ENCODE measurements around the gene PDCD2L.
"Not testable (repeated sequence)": the region's sequence is repeated elsewhere in the genome, so short reads cannot be mapped to it uniquely, and the experiment has no call there.

PDCD2L gene

DNA sequence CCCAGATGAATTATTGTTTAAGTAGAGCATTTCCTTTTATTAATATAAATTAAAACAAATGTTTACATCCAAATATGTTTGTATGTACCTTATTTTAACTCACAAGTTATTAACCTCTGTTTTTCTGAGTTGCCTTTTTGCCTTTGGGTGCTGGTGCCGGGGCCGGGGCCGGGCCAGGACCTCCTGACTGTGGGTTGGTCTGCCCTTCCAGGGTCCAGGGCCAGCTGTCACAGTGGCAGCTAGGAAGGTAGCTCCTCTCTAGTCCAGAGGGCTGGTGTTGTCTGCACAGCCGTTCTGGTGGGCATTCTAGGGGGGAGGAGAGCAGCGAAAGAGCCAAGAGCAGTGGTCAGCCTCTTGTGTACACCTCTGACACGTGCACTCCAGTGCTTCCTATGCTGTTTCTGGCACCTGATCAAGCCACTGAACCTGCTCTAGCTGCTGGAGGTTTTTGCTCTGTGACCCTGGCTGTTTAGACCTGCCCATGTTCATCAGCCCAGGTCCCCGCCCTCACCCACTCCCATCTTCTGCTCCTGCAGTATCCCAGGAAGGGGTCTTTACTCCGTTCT is 22.0 kb downstream of the PDCD2L start:
- H3K27me3 Mint-ChIP-seq, result no peaks in the 10 kb centered on the region
- peaks cover 23% of the 10 kb centered on the region for H3K4me1 Mint-ChIP-seq
- H3K36me3 Mint-ChIP-seq, result peaks cover 18% of the 10 kb centered on the region
- ATAC-seq, result no peak
- H3K4me3 Mint-ChIP-seq, result no peak overlapping the region
- H3K9me3 Mint-ChIP-seq, result no peaks in the 10 kb centered on the region
- peak overlapping the region; percentile 30 for H3K27ac Mint-ChIP-seq

DNA sequence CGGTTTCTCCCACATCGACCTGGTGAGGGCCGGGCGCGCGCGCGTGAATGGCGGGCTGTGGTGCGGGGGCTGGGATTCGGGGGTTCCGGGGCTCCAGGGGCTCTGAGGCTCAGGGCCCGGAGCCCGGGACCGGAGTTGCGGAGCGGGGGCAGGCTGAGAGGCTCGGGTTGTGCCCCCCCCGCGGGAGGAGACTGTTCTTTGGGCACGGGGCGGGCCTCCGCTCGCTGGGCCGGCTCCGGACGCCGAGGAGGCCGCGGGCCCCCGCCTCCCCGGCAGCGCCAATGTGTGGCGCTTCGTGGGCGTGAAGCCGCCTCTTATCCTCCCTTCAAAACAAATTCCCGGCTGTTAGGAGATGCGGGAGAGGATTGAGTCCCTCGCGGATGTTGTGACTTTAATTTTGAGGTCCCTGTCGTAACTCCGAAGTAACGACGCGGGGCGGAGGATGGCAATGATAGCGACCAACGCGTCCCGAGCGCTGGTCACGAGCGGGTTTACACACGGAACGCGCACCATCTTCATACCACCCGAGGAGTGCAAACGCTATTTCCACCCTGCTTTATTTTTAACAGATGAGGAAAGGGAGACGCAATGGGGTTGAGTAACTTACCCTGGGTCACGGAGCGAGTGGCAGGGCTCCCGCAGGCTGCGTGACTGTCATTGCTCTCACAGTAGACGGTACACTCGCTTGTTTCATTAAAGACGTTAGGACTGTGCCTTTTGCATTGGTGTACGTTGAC is 24.5 kb downstream of the PDCD2L start:
- Mint-ChIP-seq H3K27me3 (no peaks in the 10 kb centered on the region), H3K36me3 (peaks cover 24% of the 10 kb centered on the region), H3K27ac (peak overlapping the region; percentile 87), H3K4me1 (peaks cover 36% of the 10 kb centered on the region), H3K4me3 (peak overlapping the region; percentile 87), H3K9me3 (no peaks in the 10 kb centered on the region)
- ATAC-seq, result peak; percentile 78

DNA sequence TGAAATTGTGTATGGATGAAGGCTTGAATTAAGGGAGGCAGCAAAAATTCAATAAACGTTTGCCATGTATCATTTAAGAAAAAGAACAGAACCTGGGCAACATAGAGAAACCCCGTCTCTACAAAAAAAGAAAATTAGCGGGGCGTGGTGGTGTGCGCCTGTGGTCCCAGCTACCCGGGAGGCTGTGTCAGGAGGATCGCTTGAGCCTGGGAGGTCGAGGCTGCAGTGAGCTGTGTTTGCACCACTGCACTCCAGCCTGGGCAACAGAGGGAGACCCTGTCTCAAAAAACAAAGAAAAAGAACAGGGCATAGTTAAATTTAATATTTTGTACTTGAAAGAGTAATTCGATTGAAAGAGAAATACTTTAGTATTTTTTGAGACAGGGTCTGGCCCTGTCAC is 25.4 kb downstream of the PDCD2L start:
- Mint-ChIP-seq H3K27ac (no peak overlapping the region), H3K4me3 (peak overlapping the region; percentile 87), H3K4me1 (peaks cover 36% of the 10 kb centered on the region), H3K27me3 (no peaks in the 10 kb centered on the region), H3K36me3 (peaks cover 16% of the 10 kb centered on the region), H3K9me3 (no peaks in the 10 kb centered on the region)
- ATAC-seq, result no peak

DNA sequence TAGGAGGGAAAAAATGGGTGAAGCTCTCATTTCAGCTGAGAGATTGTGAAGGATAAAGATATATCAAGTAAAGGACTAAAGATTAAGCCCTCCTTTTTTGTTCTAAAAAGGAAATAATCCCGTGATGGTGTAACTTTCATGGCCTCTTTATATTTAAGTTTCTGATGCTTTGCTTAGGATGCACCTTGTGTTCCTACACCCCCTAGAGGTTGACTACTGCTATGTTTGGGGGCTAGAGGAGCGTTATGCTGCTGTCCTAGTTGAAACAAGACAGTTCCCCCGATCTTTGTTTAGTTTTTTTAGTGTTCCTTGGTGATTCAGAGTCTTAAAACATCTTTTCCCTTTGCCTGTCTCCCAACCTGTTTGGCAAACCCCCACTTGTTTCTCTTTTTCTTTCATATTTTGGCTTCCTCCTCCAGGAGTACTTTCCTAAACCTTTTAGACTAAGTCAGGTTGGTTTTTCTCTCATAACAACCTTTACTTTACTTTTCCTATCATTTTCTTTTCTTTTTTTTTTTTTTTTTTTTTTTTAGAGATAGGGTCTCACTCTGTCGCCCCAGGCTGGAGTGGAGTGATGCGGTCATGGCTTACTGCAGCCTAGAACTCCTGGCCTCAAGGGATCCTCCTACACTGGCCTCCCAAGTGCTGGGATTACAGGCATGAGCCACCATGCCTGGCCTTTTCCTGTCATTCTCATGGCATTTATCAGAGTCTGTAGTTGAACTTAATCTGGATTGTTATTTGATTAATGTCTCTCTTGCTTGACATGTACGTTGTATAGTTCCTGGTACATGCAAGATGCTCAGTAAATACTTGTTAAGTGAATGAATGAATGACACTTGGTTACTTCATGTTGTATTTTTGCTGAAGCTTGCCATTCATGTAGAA is 26.8 kb downstream of the PDCD2L start:
- H3K27me3 Mint-ChIP-seq, result no peaks in the 10 kb centered on the region
- peak; percentile 51 for ATAC-seq
- no peak overlapping the region for H3K27ac Mint-ChIP-seq
- no peaks in the 10 kb centered on the region for H3K9me3 Mint-ChIP-seq
- peaks cover 36% of the 10 kb centered on the region for H3K4me1 Mint-ChIP-seq
- peaks cover 8% of the 10 kb centered on the region for H3K36me3 Mint-ChIP-seq
- H3K4me3 Mint-ChIP-seq, result peak overlapping the region; percentile 15

DNA sequence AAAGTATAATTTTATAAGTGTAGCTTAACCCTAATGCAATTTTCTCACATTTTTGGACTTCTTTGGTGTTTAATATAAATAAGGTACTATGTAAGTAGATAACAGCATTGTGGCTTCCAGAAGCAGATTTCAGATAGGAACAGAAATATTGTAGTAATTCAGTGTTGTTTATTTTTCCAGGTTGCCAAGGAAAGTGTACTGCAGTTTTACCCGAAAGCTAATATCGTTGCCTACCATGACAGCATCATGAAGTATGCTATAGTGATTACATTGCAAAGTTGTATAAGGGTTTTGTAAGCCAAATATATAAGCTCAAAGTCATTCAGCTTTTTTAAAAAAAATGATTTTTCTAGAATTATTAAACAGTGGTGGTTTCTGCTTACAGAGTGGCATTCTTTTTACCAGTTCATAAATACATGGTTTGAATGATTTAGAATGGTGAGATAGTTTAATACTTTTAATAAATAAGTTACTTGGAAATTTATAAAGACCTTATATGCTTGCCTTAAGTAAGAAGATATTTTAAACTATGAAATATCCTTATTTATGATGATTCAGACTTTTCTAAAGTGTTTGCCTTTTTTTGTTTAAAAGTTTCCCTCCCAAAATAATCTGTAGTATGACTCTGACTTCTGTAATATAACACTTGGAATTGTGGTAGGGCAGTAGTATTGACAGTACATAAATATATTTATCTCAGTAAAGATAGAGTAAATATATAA is 27.6 kb downstream of the PDCD2L start:
- H3K36me3 Mint-ChIP-seq, result peaks cover 8% of the 10 kb centered on the region
- no peak for ATAC-seq
- H3K9me3 Mint-ChIP-seq, result no peaks in the 10 kb centered on the region
- no peaks in the 10 kb centered on the region for H3K27me3 Mint-ChIP-seq
- H3K4me1 Mint-ChIP-seq, result peaks cover 36% of the 10 kb centered on the region
- H3K27ac Mint-ChIP-seq, result no peak overlapping the region
- no peak overlapping the region for H3K4me3 Mint-ChIP-seq

DNA sequence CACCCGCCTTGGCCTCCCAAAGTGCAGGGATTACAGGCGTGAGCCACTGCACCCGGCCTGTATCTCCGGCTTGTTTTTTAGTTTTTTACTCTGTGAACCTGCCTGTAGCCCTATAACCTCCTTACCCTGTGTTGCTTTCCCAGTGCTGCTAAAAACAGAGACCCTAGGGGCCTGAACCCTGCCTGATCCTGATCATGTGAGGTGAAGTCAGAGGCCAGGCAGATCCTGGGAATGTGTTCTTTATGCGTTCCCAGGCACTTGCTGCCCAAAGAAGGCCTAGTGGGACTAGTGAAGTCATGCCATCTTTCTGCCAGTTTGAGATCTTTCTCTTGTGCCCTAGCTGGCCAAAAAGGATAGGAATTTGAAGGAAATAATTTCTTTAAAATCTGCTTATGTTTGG is 28.6 kb downstream of the PDCD2L start:
- H3K9me3 Mint-ChIP-seq, result no peaks in the 10 kb centered on the region
- H3K4me3 Mint-ChIP-seq, result no peak overlapping the region
- H3K27me3 Mint-ChIP-seq, result no peaks in the 10 kb centered on the region
- no peak overlapping the region for H3K27ac Mint-ChIP-seq
- peaks cover 36% of the 10 kb centered on the region for H3K4me1 Mint-ChIP-seq
- H3K36me3 Mint-ChIP-seq, result peaks cover 9% of the 10 kb centered on the region
- ATAC-seq, result no peak

DNA sequence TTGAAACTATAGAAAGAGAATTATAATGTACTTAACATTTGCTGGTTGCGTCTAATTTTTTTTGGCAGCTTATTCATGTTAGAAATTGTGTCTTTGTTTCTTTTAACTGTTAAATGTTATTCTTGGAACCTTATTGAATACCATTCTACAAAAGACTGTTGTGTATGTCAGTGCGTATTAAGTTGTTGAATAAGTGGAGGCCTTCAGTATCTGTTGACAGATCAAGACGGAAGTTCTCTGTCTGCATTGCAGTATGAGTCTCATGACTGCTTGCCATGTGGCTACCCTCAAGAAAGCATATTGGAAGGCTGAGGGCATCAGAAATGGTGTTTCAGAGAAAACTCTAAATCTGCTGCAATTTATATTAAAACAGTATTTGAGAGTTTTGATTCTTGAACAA is 32.5 kb downstream of the PDCD2L start:
- H3K27ac Mint-ChIP-seq, result no peak overlapping the region
- no peak overlapping the region for H3K4me3 Mint-ChIP-seq
- H3K4me1 Mint-ChIP-seq, result peaks cover 9% of the 10 kb centered on the region
- ATAC-seq, result no peak
- no peaks in the 10 kb centered on the region for H3K9me3 Mint-ChIP-seq
- no peaks in the 10 kb centered on the region for H3K27me3 Mint-ChIP-seq
- H3K36me3 Mint-ChIP-seq, result peaks cover 30% of the 10 kb centered on the region

DNA sequence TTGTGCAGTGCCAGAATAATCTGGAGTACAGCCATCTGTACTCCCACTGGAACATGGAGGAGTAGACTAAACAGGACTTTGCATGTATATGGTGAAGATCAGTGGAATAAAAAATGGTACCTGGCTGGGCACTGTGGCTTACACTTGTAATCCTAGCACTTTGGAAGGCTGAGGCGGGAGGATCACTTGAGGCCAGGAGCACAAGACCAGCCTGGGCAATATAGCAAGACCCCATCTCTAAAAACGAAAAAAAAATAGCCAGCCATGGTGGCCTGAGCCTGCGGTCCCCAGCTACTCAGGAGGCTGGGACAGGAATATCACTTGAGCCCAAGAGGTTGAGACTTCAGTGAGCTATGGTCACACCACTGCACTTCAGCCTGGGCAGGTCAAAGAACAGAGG is 44.0 kb downstream of the PDCD2L start:
- H3K4me1 Mint-ChIP-seq, result no peaks in the 10 kb centered on the region
- no peaks in the 10 kb centered on the region for H3K9me3 Mint-ChIP-seq
- no peak overlapping the region for H3K4me3 Mint-ChIP-seq
- H3K36me3 Mint-ChIP-seq, result peaks cover 71% of the 10 kb centered on the region
- no peaks in the 10 kb centered on the region for H3K27me3 Mint-ChIP-seq
- ATAC-seq, result no peak
- peak overlapping the region; percentile 28 for H3K27ac Mint-ChIP-seq

DNA sequence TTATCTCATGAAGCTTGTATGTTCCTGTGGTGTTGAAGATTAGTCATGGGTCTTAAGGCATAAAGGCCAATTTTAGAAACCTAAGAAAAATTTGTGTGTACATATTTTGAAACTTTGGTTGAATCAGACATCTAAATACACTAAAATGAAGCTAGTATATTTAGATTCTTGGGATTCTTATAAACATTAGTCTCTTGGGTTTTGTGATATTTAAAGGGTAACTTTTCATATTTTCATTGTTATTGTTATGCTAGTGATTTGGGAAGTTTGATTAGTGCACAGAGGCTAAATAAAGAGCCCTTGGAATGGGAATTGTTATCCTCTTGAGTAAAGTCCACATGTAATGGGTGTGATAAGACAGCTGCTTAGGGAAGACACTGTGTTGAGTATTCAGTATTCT is 48.5 kb downstream of the PDCD2L start:
- Mint-ChIP-seq H3K27ac (no peak overlapping the region), H3K27me3 (no peaks in the 10 kb centered on the region), H3K36me3 (peaks cover 56% of the 10 kb centered on the region), H3K4me3 (no peak overlapping the region), H3K9me3 (no peaks in the 10 kb centered on the region), H3K4me1 (no peaks in the 10 kb centered on the region)
- ATAC-seq, result no peak

DNA sequence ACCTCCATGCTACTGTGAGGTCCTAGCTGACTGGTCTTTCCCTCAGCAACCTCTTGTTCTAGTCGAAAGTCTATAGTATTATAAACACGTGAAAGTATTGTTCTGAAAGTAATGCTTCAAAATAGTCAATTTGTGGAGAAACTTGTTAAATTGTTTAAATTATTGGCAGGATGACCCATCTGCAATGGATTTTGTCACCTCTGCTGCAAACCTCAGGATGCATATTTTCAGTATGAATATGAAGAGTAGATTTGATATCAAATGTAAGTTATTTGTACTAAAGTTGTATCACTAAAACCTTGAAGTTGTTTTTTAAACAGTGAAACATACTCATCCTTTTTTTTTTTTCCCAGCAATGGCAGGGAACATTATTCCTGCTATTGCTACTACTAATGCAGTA is 49.9 kb downstream of the PDCD2L start:
- no peak overlapping the region for H3K4me3 Mint-ChIP-seq
- H3K36me3 Mint-ChIP-seq, result peaks cover 56% of the 10 kb centered on the region
- no peaks in the 10 kb centered on the region for H3K9me3 Mint-ChIP-seq
- H3K4me1 Mint-ChIP-seq, result no peaks in the 10 kb centered on the region
- ATAC-seq, result no peak
- no peak overlapping the region for H3K27ac Mint-ChIP-seq
- no peaks in the 10 kb centered on the region for H3K27me3 Mint-ChIP-seq

DNA sequence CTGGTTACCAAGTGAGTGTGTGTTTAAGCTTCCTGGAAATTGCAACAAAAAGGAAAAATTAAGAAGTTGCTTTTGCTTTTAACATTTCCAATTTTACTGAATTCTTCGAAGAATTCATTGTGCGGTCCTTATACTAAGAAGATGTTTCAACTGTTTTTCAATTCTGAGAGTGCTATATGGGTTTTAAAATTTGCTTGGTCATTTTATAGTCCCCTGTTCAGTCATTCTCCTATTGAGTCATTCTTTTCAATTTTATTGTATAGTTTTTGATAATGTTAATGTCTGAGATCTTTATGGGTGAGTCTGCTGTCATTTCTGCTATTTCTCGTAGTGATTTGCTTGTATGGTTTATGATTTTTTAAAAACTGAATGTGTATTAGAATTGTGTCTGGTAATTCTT is 50.5 kb downstream of the PDCD2L start:
- Mint-ChIP-seq H3K36me3 (peaks cover 56% of the 10 kb centered on the region), H3K9me3 (no peaks in the 10 kb centered on the region), H3K4me1 (no peaks in the 10 kb centered on the region), H3K4me3 (no peak overlapping the region), H3K27me3 (no peaks in the 10 kb centered on the region), H3K27ac (no peak overlapping the region)
- ATAC-seq, result no peak

DNA sequence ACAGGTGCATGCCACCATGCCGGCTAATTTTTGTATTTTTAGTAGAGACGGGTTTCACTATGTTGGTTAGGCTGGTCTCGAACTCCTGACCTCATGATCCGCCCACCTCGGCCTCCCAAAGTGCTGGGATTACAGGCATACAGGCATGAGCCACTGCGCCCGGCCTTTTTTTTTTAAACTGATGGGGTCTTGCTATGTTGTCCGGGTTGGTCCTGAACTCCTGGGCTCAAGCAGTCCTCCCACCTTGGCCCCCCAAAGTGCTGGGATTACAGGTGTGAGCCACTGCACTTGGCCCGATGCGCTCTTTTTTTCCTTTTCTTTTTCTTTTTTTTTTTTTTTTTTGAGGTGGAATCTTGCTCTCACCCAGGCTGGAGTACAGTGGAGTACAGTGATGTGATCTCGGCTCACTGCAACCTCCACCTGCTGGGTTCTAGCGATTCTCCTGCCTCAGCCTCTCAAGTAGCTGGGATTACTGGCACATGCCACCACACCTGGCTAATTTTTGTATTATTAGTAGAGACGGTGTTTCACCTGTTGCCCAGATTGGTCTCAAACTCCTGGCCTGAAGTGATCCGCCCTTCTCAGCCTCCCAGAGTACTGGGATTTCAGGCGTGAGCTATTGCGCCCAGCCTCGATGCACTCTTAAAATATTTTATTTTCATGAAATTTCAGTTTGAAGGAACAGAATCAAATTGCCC is 51.7 kb downstream of the PDCD2L start:
- not testable (repeated sequence) for H3K27me3 Mint-ChIP-seq, H3K4me3 Mint-ChIP-seq, H3K27ac Mint-ChIP-seq, H3K9me3 Mint-ChIP-seq, H3K4me1 Mint-ChIP-seq, ATAC-seq
- H3K36me3 Mint-ChIP-seq, result peaks cover 62% of the 10 kb centered on the region

DNA sequence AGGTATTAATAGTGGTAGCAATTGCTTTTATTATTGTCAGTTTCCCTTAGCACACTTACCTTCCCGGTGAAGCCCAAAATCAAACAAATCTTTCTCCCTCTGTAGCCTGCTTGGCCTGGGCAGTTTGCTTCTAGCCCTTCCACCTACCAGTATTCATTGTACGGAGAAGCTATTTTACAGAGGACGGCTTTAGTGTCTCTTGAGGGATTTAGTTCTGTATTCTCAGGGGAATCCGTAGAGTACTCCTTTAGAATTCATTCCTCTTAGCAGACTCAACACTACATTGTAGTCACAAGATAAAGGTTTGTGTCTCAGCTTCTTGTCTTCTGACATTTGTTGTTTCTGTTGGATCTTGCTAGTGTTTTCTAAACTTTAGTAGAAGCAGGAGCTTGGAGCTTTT is 53.2 kb downstream of the PDCD2L start:
- H3K36me3 Mint-ChIP-seq, result peaks cover 71% of the 10 kb centered on the region
- H3K4me1 Mint-ChIP-seq, result no peaks in the 10 kb centered on the region
- no peak overlapping the region for H3K4me3 Mint-ChIP-seq
- no peaks in the 10 kb centered on the region for H3K27me3 Mint-ChIP-seq
- H3K27ac Mint-ChIP-seq, result no peak overlapping the region
- ATAC-seq, result no peak
- no peaks in the 10 kb centered on the region for H3K9me3 Mint-ChIP-seq

DNA sequence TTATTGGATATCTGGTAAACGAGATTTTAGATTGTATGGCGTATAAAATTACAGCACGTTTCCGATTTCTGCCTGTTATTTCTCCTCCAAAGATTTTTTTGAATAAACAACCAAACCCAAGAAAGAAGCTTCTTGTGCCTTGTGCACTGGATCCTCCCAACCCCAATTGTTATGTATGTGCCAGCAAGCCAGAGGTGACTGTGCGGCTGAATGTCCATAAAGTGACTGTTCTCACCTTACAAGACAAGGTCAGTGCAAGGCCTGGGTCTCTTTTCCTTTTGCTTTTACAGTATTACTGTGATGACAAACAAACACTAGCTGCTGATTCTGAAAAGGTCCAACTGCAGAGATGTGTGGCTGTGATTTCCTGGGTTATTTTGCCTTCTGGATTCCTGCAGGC is 54.5 kb downstream of the PDCD2L start:
- Mint-ChIP-seq H3K27me3 (no peaks in the 10 kb centered on the region), H3K4me1 (no peaks in the 10 kb centered on the region), H3K27ac (no peak overlapping the region), H3K4me3 (no peak overlapping the region), H3K9me3 (no peaks in the 10 kb centered on the region), H3K36me3 (peaks cover 67% of the 10 kb centered on the region)
- no peak for ATAC-seq

DNA sequence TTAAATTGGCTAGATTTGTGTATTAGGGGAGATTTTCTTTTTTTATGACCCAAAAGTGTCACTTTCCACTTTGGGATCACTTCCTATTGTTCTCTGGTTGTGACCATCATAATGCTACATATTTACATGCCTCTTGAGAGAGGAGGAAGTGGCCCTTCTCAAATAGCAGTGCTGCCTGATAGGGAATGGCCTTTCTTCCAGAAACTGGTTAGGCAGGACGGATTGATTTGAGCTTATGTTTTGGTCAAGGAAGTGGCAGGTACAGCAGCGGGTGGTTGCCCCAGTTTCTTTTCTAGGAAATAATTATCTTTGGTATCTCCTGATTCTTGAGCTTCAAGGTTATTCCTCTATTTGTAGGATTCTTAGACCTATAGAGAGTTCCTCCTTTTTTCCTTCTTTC is 55.4 kb downstream of the PDCD2L start:
- no peak for ATAC-seq
- H3K4me3 Mint-ChIP-seq, result no peak overlapping the region
- H3K4me1 Mint-ChIP-seq, result no peaks in the 10 kb centered on the region
- no peak overlapping the region for H3K27ac Mint-ChIP-seq
- H3K36me3 Mint-ChIP-seq, result peaks cover 62% of the 10 kb centered on the region
- H3K9me3 Mint-ChIP-seq, result no peaks in the 10 kb centered on the region
- no peaks in the 10 kb centered on the region for H3K27me3 Mint-ChIP-seq

All from stimulated activated memory B cell treated with anti-CD40 and anti-IgM and Interleukin-4, amounts not matched to agents 10 μg/mL and 1 μg/mL and 100 μg/mL, for 72 hours (primary cell).